ENCODE results near the gene FUS. TPM values are rescaled to one million over a fixed set of nuclear protein-coding genes. Genes with fewer than 3 reads are reported as not detected.

The FUS gene
- total and polyA plus RNA-seq, 2 of the 13 experiments (the other 11 are each of a cell fraction or from before 2014, with no cell fraction given), result 68.1 to 168 TPM

GRCh38 chr16:31196324-31197088, 16.6 kb downstream of the FUS start:
- Histone ChIP-seq H3K36me3 (replicated peaks in 1 of 2; ENCODE audit: control insufficient read depth in 1 of 2, insufficient read depth in 2 of 2, low read length in 2 of 2) (peaks cover 20 to 43% of the 10 kb centered on the region in 2 experiments), H2AFZ (ENCODE audit: low read length) (no peak overlapping the region), H3K4me3 (replicated peaks in 1 of 3; ENCODE audit: insufficient read depth in 1 of 3, low read depth in 2 of 3, low read length in 3 of 3) (no peak overlapping the region), H3K27ac (ENCODE audit: extremely low read length, insufficient read depth, low read length) (no peak overlapping the region), H3K9me3 (ENCODE audit: low read length) (no peaks in the 10 kb centered on the region), H3K27me3 (ENCODE audit: control insufficient read depth in 1 of 2, insufficient read depth in 2 of 2, low read length in 2 of 2) (no peaks in the 10 kb centered on the region), H3K4me1 (ENCODE audit: insufficient read depth, low read length) (peaks cover 25% of the 10 kb centered on the region), H3K4me2 (ENCODE audit: low read depth, low read length) (no peak overlapping the region), H3K79me2 (ENCODE audit: insufficient read depth, low read length) (no peaks in the 10 kb centered on the region), H3K9ac (ENCODE audit: insufficient read depth, low read depth, low read length) (no peak overlapping the region), H4K20me1 (ENCODE audit: insufficient read depth, low read length) (peaks cover 15% of the 10 kb centered on the region)
- no TSS peak for BruUV-seq (replicated peaks)
- DNase-seq (ENCODE audit: low spot score) (no peak), ATAC-seq (peak; percentile 1), FAIRE-seq (no peak)
- ChIA-PET POLR2A (interaction anchor here (1.2 to 4.0 kb wide), 5 partner anchors 11 to 79 kb away, joined by 3 to 34 read pairs (median 5); partner anchors contain the start of genes FUS and KAT8), CTCF (ENCODE audit: low intra/inter-chr PET ratio, low total read pairs) (no interaction called here)
- in situ Hi-C loops (cut with HindIII; ENCODE audit: extremely low pct_ligation_motif_present, low pct_unique_long_range_greater_than_20kb), result no loop called here
- intact Hi-C loops (cut with micrococcal nuclease; ENCODE audit: unreplicated experiment), result no loop called here
- 80% methylated on average over 17 of the region's 17 CpGs for WGBS (ENCODE audit: low lambda C conversion rate)
- TF ChIP-seq TEAD2 (CRISPR knock-in tag; IDR thresholded peaks at IDR 0.05), result 0 out of 2 replicates have a peak, but pooled peaks have one; percentile 0
- TF ChIP-seq MBD4 (IDR thresholded peaks at IDR 0.05; ENCODE audit: borderline replicate concordance, low read length), result 0 out of 2 replicates have a peak, but pooled peaks have one; percentile 37
- TF ChIP-seq RBM22 (optimal IDR thresholded peaks at IDR 0.05; ENCODE audit: low read length), result peak; percentile 97
- no peak for TF ChIP-seq NONO (IDR thresholded peaks at IDR 0.05)
- TF ChIP-seq NONO (CRISPR knock-in tag; conservative IDR thresholded peaks at IDR 0.05), result peak; percentile 47; the same call in 1 of the 2 replicates
- peak; percentile 63; the same call in 1 of the 2 replicates for TF ChIP-seq RBFOX2 (IDR thresholded peaks at IDR 0.05; ENCODE audit: low read depth, low read length)
- TF ChIP-seq, protein P1, sequence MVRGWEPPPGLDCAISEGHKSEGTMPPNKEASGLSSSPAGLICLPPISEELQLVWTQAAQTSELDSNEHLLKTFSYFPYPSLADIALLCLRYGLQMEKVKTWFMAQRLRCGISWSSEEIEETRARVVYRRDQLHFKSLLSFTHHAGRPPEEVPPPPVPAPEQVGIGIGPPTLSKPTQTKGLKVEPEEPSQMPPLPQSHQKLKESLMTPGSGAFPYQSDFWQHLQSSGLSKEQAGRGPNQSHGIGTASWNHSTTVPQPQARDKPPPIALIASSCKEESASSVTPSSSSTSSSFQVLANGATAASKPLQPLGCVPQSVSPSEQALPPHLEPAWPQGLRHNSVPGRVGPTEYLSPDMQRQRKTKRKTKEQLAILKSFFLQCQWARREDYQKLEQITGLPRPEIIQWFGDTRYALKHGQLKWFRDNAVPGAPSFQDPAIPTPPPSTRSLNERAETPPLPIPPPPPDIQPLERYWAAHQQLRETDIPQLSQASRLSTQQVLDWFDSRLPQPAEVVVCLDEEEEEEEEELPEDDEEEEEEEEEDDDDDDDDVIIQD (CRISPR knock-in tag; IDR thresholded peaks at IDR 0.05; ENCODE audit: low read depth), result 0 out of 2 replicates have a peak, but pooled peaks have one; percentile 30
- peak; percentile 41; the same call in 1 of the 2 replicates for TF ChIP-seq RXRA (CRISPR knock-in tag; IDR thresholded peaks at IDR 0.05)
- TF ChIP-seq AGO2 (optimal IDR thresholded peaks at IDR 0.05; ENCODE audit: low read depth, low read length), result peak; percentile 93
- TF ChIP-seq POLR2A (IDR thresholded peaks at IDR 0.05; ENCODE audit: insufficient read depth in 1 of 2, low read depth in 2 of 2, low read length in 2 of 2), result peak; percentile 61 to 64; a peak in 3 of 4 replicates
- TF ChIP-seq, protein P2, sequence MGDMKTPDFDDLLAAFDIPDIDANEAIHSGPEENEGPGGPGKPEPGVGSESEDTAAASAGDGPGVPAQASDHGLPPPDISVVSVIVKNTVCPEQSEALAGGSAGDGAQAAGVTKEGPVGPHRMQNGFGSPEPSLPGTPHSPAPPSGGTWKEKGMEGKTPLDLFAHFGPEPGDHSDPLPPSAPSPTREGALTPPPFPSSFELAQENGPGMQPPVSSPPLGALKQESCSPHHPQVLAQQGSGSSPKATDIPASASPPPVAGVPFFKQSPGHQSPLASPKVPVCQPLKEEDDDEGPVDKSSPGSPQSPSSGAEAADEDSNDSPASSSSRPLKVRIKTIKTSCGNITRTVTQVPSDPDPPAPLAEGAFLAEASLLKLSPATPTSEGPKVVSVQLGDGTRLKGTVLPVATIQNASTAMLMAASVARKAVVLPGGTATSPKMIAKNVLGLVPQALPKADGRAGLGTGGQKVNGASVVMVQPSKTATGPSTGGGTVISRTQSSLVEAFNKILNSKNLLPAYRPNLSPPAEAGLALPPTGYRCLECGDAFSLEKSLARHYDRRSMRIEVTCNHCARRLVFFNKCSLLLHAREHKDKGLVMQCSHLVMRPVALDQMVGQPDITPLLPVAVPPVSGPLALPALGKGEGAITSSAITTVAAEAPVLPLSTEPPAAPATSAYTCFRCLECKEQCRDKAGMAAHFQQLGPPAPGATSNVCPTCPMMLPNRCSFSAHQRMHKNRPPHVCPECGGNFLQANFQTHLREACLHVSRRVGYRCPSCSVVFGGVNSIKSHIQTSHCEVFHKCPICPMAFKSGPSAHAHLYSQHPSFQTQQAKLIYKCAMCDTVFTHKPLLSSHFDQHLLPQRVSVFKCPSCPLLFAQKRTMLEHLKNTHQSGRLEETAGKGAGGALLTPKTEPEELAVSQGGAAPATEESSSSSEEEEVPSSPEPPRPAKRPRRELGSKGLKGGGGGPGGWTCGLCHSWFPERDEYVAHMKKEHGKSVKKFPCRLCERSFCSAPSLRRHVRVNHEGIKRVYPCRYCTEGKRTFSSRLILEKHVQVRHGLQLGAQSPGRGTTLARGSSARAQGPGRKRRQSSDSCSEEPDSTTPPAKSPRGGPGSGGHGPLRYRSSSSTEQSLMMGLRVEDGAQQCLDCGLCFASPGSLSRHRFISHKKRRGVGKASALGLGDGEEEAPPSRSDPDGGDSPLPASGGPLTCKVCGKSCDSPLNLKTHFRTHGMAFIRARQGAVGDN (CRISPR knock-in tag; IDR thresholded peaks at IDR 0.05), result peak; percentile 52
- no peak for TF ChIP-seq NR2F2 (IDR thresholded peaks at IDR 0.05; ENCODE audit: borderline replicate concordance, low read depth)
- TF ChIP-seq ZNF143 (CRISPR knock-in tag; IDR thresholded peaks at IDR 0.05), result 0 out of 2 replicates have a peak, but pooled peaks have one; percentile 17
- TF ChIP-seq POLR2G (IDR thresholded peaks at IDR 0.05; ENCODE audit: low read depth, low read length), result peak; percentile 80
- peak; percentile 21; the same call in 1 of the 2 replicates for TF ChIP-seq RAD21 (CRISPR knock-in tag; IDR thresholded peaks at IDR 0.05)
- TF ChIP-seq, protein P3, sequence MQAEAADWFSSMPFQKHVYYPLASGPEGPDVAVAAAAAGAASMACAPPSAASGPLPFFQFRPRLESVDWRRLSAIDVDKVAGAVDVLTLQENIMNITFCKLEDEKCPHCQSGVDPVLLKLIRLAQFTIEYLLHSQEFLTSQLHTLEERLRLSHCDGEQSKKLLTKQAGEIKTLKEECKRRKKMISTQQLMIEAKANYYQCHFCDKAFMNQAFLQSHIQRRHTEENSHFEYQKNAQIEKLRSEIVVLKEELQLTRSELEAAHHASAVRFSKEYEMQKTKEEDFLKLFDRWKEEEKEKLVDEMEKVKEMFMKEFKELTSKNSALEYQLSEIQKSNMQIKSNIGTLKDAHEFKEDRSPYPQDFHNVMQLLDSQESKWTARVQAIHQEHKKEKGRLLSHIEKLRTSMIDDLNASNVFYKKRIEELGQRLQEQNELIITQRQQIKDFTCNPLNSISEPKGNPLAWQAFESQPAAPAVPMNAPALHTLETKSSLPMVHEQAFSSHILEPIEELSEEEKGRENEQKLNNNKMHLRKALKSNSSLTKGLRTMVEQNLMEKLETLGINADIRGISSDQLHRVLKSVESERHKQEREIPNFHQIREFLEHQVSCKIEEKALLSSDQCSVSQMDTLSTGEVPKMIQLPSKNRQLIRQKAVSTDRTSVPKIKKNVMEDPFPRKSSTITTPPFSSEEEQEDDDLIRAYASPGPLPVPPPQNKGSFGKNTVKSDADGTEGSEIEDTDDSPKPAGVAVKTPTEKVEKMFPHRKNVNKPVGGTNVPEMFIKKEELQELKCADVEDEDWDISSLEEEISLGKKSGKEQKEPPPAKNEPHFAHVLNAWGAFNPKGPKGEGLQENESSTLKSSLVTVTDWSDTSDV (CRISPR knock-in tag; IDR thresholded peaks at IDR 0.05), result no peak
- 0 out of 2 replicates have a peak, but pooled peaks have one; percentile 53 for TF ChIP-seq PAF1 (CRISPR knock-in tag; IDR thresholded peaks at IDR 0.05)

All from HepG2 (cell line).